ENCODE results near the gene NOS2. TPM values are rescaled to one million over a fixed set of nuclear protein-coding genes. Genes with fewer than 3 reads are reported as not detected.
"Not testable (repeated sequence)": the region's sequence is repeated elsewhere in the genome, so short reads cannot be mapped to it uniquely, and the experiment has no call there.

The NOS2 gene
- total RNA-seq, 4 donors from 2014 or later: 6.7 to 16.5 (median 7.7) TPM

DNA sequence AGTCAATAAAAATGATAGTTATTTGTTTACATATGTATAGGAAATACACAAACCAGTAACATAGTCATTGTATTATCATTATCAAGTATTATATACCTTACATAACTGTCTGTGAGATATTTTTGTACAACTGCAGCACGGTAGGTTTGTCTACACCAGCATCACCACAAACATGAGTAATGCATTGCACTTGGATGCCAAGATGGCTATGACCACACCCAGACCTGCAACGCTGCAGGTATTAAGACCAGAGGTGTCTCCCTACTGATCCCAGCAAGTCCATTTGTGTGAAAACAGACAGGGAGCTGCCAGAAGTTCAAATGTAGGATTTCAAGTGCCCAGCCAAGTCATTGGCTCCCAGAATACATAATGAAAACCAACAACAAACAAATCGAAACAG, 34.2 kb upstream of the NOS2 start:
- Histone ChIP-seq H3K27ac (no peak overlapping the region), H3K4me3 (no peak overlapping the region), H3K36me3 (no peaks in the 10 kb centered on the region), H3K4me1 (no peaks in the 10 kb centered on the region), H3K9me3 (no peaks in the 10 kb centered on the region), H3K27me3 (no peaks in the 10 kb centered on the region)
- TF ChIP-seq CTCF (IDR thresholded peaks at IDR 0.05) (no peak), POLR2A (IDR thresholded peaks at IDR 0.05) (no peak)
- no peak for DNase-seq

DNA sequence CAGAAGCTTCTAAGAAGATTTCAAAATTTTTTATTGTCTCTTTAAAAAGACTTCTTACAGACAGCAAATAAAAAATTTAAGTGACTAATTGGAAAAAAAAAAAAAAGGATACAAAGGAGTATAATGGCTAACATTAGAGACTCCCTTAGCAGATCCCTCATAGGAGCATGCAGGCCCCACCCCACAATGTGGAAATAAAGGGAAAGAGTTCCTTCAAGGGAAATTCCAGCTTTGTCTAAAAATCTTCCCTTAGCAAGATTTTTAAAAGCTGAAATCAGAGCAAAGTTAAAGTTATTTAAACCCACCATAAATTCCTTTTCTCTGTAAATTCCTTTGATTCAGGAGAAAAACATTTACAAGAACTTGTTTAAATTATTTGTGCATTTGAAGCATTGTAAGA, 32.5 kb upstream of the NOS2 start:
- H3K27ac ChIP-seq: no peak overlapping the region
- TF ChIP-seq CTCF (IDR thresholded peaks at IDR 0.05) (no peak), POLR2A (IDR thresholded peaks at IDR 0.05) (no peak)
- no peak for DNase-seq
- H3K4me1 ChIP-seq: no peaks in the 10 kb centered on the region
- H3K36me3 ChIP-seq: no peaks in the 10 kb centered on the region
- no peak overlapping the region for H3K4me3 ChIP-seq
- no peaks in the 10 kb centered on the region for H3K27me3 ChIP-seq
- H3K9me3 ChIP-seq: no peaks in the 10 kb centered on the region

DNA sequence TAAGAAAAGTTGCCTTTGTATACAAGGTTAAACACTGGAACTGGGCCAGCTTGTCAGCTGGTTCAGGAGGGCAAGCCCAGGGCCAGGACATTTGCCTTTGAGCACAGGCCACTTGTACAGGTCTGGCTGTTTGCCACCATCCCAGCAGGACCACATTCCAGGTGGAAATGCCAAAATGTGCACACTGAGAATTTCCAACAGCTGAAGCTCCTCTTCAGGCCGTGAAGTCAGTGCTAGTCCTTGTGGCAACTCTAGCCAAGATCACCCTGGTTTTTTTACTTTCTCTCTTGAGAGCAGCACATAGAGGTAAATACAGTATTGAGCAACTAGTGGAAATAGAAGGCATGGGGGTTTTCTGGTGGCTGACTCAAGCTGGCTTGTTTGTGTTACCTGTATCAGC, 29.6 kb upstream of the NOS2 start:
- H3K4me3 ChIP-seq, H3K4me1 ChIP-seq, H3K27ac ChIP-seq, H3K36me3 ChIP-seq, H3K9me3 ChIP-seq, H3K27me3 ChIP-seq, DNase-seq: not testable (repeated sequence)

DNA sequence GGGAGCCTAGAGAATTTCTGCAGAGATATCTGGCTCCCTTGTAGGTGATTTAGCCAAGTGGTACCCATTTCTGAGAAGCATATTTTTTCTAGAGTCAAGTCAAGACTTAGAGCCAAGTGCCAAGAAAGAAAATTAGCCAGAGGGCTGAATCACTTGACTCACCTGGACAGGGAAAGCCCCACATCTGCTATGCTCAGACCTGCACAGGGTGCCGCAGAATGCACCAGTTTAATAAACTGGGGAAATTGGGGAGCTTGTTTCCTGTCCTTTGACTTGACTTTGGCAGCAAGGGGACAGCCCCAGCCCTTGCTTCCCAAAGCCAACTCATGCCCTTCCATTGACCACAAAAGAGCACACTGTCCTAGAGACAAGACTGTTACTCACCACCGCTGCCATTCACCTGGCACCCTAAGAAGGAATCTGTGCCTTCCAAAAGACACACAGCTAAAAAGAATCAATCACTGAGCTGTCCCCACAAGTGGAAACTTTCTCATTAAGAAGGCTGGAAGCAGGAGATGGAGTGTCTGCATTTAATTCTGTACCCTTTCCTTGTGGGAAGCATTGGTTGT, 28.9 kb upstream of the NOS2 start:
- H3K4me3 ChIP-seq, H3K27ac ChIP-seq, H3K4me1 ChIP-seq, H3K9me3 ChIP-seq, H3K27me3 ChIP-seq, H3K36me3 ChIP-seq, DNase-seq: not testable (repeated sequence)

- Histone ChIP-seq H3K9me3 (peaks cover 0 to 2% (median 0%) of the 10 kb centered on the region in 4 donors), H3K4me3 (no peak overlapping the region), H3K4me1 (peaks cover 0 to 4% (median 0%) of the 10 kb centered on the region in 4 donors), H3K27ac (no peak overlapping the region), H3K27me3 (no peaks in the 10 kb centered on the region), H3K36me3 (no peaks in the 10 kb centered on the region)
- DNase-seq: no peak
- no peak for TF ChIP-seq POLR2A (IDR thresholded peaks at IDR 0.05)
- no peak for TF ChIP-seq CTCF (IDR thresholded peaks at IDR 0.05)
Measured at GRCh38 chr17:27825459-27825858, 25.1 kb upstream of the NOS2 start.

GRCh38 chr17:27824745-27825144, 24.4 kb upstream of the NOS2 start:
- no peaks in the 10 kb centered on the region for H3K36me3 ChIP-seq
- no peaks in the 10 kb centered on the region for H3K27me3 ChIP-seq
- no peak for TF ChIP-seq POLR2A (IDR thresholded peaks at IDR 0.05)
- TF ChIP-seq CTCF (IDR thresholded peaks at IDR 0.05): no peak
- peaks cover 0 to 2% (median 0%) of the 10 kb centered on the region in 4 donors for H3K9me3 ChIP-seq
- no peak overlapping the region for H3K4me3 ChIP-seq
- no peak for DNase-seq
- no peak overlapping the region for H3K27ac ChIP-seq
- H3K4me1 ChIP-seq: peaks cover 0 to 4% (median 0%) of the 10 kb centered on the region in 4 donors

DNA sequence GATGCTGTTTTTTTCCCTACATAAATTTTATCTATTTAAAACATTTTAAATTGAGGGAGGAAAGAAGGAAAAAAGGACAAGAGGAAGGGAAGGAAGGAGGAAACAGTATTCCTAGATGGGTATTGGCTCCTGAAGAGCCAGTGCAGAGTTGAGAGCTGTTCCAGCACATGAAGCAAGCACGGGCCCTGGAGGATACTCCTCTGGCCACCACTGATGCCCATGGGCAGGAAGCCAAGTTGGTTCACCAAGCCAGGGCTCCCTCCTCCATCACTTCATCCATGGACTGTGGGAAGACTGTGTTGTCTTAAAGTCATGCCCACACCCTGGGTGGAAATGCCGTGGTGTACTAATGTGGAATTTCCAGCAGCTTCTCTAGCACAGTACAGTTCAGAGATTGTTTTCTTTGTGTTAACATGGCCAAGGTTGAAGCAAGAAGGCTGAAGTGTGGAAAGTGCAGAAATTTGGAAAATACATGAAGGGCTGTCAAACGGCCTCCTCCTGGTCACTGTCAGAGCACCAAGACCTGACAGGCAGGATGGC, 23.9 kb upstream of the NOS2 start:
- Histone ChIP-seq H3K9me3 (peaks cover 0 to 2% (median 0%) of the 10 kb centered on the region in 4 donors), H3K4me1 (peaks cover 0 to 4% (median 0%) of the 10 kb centered on the region in 4 donors), H3K27ac (no peak overlapping the region), H3K4me3 (no peak overlapping the region), H3K27me3 (no peaks in the 10 kb centered on the region), H3K36me3 (no peaks in the 10 kb centered on the region)
- no peak for TF ChIP-seq POLR2A (IDR thresholded peaks at IDR 0.05)
- no peak for TF ChIP-seq CTCF (IDR thresholded peaks at IDR 0.05)
- no peak for DNase-seq

GRCh38 chr17:27822108-27822507, 21.8 kb upstream of the NOS2 start:
- not testable (repeated sequence) for H3K27ac ChIP-seq, H3K36me3 ChIP-seq, H3K9me3 ChIP-seq, DNase-seq, H3K4me3 ChIP-seq, H3K27me3 ChIP-seq
- H3K4me1 ChIP-seq: peaks cover 0 to 14% (median 3%) of the 10 kb centered on the region in 4 donors
